Measurements from ENCODE around the gene HYAL2.

HYAL2 gene

DNA sequence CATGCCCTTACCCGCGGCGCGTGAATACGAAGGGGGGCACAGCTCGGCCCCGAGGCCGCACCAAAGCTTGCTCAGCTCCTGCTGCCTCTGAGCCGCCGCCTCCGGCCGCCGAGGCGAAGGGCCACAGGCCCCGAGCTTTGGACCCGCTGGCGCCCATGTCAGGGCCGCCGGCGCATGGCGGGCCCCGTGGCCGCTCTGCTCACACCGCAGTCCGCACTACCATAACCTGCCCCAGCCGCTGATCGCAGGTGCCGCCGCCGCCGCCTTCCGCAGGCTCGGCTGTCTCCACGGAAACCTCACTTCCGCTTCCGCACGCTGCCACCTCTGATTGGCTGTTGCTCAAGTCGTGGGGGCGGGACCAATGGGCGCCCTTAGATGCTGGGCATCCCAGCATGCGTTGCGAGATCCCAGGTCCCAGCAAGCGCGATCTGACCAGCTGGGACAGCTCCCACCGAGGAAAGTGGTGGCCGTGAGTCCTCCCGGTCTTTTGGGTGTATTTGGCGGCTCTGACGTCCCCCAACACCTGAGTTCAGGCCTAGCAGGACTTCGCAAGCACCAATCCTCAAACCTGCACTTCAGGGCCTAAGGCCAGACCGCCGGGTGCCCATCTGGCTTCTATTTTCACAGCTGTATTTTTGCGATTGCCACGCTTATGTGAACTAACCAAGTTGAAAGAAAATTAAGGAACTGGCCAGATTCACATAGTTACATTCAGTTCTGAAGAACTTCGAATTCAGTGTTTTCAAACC lies 5.6 kb upstream of the HYAL2 start, which contains the start of gene TUSC2:
TSS of gene TUSC2 (minus strand) at position 281 of the 749 bp plus-strand sequence. CDS start at position 157, 124 bp downstream.
- Mint-ChIP-seq H3K27ac (peak within 1 kb of the TSS; percentile 89), H3K9me3 (no peaks in the 10 kb centered on the region), H3K4me1 (peaks cover 19% of the 10 kb centered on the region), H3K36me3 (ENCODE audit: low read depth) (peaks cover 20% of the 10 kb centered on the region), H3K4me3 (peak within 1 kb of the TSS; percentile 87), H3K27me3 (no peaks in the 10 kb centered on the region)
- ATAC-seq (peak; percentile 89), DNase-seq (peak; percentile 95)

DNA sequence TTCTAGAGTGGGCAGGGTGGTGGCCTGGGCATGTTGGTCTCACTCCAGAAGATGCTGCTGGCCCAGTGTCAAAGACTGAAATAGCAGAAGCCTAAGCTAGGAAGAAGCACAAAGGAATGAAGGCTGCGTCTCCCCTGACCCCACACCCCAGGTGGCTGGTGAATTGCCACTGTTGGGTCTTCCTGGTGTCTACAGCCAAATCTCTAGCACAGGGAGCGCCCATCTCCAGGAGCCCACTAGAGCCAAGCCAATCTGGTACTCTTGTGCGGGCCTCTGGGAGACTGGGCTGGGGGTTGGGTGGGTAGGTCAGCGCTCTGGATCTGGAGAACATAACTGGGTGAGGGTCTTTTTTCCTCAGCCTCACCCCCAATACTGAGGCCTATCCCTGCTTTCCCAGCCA lies 4.6 kb upstream of the HYAL2 start:
- peak overlapping the region; percentile 69 for H3K27ac Mint-ChIP-seq
- peaks cover 19% of the 10 kb centered on the region for H3K4me1 Mint-ChIP-seq
- peaks cover 15% of the 10 kb centered on the region for H3K36me3 Mint-ChIP-seq (ENCODE audit: low read depth)
- no peak for DNase-seq
- H3K27me3 Mint-ChIP-seq = no peaks in the 10 kb centered on the region
- ATAC-seq = no peak
- H3K9me3 Mint-ChIP-seq = no peaks in the 10 kb centered on the region
- peak overlapping the region; percentile 87 for H3K4me3 Mint-ChIP-seq

- H3K27ac Mint-ChIP-seq = no peak overlapping the region
- peaks cover 19% of the 10 kb centered on the region for H3K4me1 Mint-ChIP-seq
- H3K9me3 Mint-ChIP-seq = no peaks in the 10 kb centered on the region
- H3K4me3 Mint-ChIP-seq = peak overlapping the region; percentile 38
- no peaks in the 10 kb centered on the region for H3K27me3 Mint-ChIP-seq
- H3K36me3 Mint-ChIP-seq (ENCODE audit: low read depth) = peaks cover 12% of the 10 kb centered on the region
- DNase-seq = no peak
- ATAC-seq = no peak
Observed at GRCh38 chr3:50326182-50326541, 3.6 kb upstream of the HYAL2 start.

- no peak for DNase-seq
- Mint-ChIP-seq H3K4me1 (peaks cover 20% of the 10 kb centered on the region), H3K4me3 (no peak overlapping the region), H3K27ac (no peak overlapping the region), H3K27me3 (no peaks in the 10 kb centered on the region), H3K36me3 (ENCODE audit: low read depth) (peaks cover 9% of the 10 kb centered on the region), H3K9me3 (no peaks in the 10 kb centered on the region)
- ATAC-seq = no peak
Observed at GRCh38 chr3:50325497-50326181, 3.1 kb upstream of the HYAL2 start.

DNA sequence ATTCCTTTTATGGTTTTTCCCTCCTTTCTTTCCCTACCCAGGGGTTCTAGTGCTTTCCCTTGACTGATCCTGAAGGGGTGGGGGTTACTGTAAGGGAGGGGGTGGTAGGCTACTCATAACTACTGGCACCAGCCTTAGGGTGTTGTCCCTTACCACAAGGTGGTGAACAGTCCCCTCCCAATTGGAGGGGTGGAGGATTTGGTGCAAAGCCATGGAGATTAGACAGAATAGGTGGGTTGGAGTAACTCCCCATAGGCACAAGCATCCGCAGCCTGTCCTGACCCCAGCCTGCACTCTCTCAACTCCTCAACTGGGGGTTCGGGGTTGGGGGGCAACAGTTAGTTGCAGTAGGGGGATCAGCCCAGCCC lies 2.6 kb upstream of the HYAL2 start:
- Mint-ChIP-seq H3K36me3 (ENCODE audit: low read depth) (peaks cover 4% of the 10 kb centered on the region), H3K4me3 (no peak overlapping the region), H3K27ac (no peak overlapping the region), H3K4me1 (peaks cover 23% of the 10 kb centered on the region), H3K9me3 (no peaks in the 10 kb centered on the region), H3K27me3 (no peaks in the 10 kb centered on the region)
- DNase-seq (no peak), ATAC-seq (no peak)

GRCh38 chr3:50324351-50325112 lies 2.0 kb upstream of the HYAL2 start:
- no peak overlapping the region for H3K4me3 Mint-ChIP-seq

GRCh38 chr3:50323614-50324199 lies 1.2 kb upstream of the HYAL2 start:
- H3K4me1 Mint-ChIP-seq = peaks cover 34% of the 10 kb centered on the region
- no peaks in the 10 kb centered on the region for H3K27me3 Mint-ChIP-seq
- DNase-seq = no peak
- no peak overlapping the region for H3K27ac Mint-ChIP-seq
- H3K4me3 Mint-ChIP-seq = no peak overlapping the region
- H3K36me3 Mint-ChIP-seq (ENCODE audit: low read depth) = no peaks in the 10 kb centered on the region
- no peak for ATAC-seq
- H3K9me3 Mint-ChIP-seq = no peaks in the 10 kb centered on the region

More at GRCh38 chr3:50324351-50325112, 2.0 kb upstream of the HYAL2 start:
- H3K27ac Mint-ChIP-seq = peak overlapping the region; percentile 6
- no peaks in the 10 kb centered on the region for H3K27me3 Mint-ChIP-seq
- ATAC-seq (peak; percentile 29), DNase-seq (peak; percentile 76)
- H3K36me3 Mint-ChIP-seq (ENCODE audit: low read depth) = no peaks in the 10 kb centered on the region
- peaks cover 28% of the 10 kb centered on the region for H3K4me1 Mint-ChIP-seq
- no peaks in the 10 kb centered on the region for H3K9me3 Mint-ChIP-seq

DNA sequence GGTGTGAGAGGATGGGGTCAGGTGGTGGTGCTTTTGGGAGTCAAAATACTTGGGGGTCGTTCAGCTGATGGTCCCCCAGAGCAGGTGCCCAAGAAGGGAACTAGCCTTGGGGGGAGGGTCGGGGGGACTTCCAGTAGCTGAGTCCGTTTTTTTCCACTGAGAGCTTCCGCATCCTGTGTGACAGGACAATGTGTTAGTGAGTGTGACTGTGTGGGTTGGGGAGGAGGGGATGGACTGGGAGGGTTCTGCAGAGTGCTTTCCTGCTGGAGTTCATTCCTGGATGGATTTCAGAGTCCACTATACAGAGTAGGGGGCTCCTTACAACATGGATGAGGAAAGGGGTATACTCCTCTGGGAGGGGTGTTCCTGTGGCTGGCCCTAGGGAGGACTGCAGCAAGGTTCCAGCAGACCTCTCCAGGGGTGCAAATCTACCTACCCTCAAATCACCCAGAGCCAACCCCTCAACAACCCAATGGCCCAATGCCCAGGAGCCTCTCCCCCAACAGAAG lies 601 bp upstream of the HYAL2 start:
- H3K4me3 Mint-ChIP-seq = no peak overlapping the region
- H3K27me3 Mint-ChIP-seq = no peaks in the 10 kb centered on the region

DNA sequence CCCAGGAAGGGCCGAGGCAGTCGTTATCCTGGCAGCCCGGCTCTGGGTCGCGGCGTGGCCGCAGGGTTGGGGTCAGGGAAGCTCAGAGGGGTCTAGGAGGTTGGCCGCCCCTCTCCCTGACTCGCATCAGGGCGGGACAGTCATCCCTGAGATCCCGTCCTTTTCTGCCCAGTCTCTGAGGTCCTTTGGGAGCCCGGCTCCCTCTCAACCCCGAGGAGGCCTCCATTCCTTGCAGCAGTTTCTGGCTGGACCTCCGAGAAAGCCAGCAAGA lies 495 bp downstream of the HYAL2 start:
- H3K4me3 Mint-ChIP-seq = peak overlapping the region; percentile 75
- DNase-seq (no peak), ATAC-seq (no peak)
- H3K27me3 Mint-ChIP-seq = no peaks in the 10 kb centered on the region
- no peaks in the 10 kb centered on the region for H3K9me3 Mint-ChIP-seq
- peaks cover 32% of the 10 kb centered on the region for H3K4me1 Mint-ChIP-seq
- peaks cover 2% of the 10 kb centered on the region for H3K36me3 Mint-ChIP-seq (ENCODE audit: low read depth)
- no peak overlapping the region for H3K27ac Mint-ChIP-seq

More for the DNA sequence above, 601 bp upstream of the HYAL2 start:
- ATAC-seq (no peak), DNase-seq (no peak)
- Mint-ChIP-seq H3K36me3 (ENCODE audit: low read depth) (peaks cover 2% of the 10 kb centered on the region), H3K4me1 (peaks cover 33% of the 10 kb centered on the region), H3K9me3 (no peaks in the 10 kb centered on the region), H3K27ac (no peak overlapping the region)

- Mint-ChIP-seq H3K4me1 (peaks cover 32% of the 10 kb centered on the region), H3K4me3 (peak overlapping the region; percentile 75), H3K36me3 (ENCODE audit: low read depth) (peaks cover 2% of the 10 kb centered on the region), H3K27me3 (no peaks in the 10 kb centered on the region), H3K27ac (peak overlapping the region; percentile 90), H3K9me3 (no peaks in the 10 kb centered on the region)
- DNase-seq = peak; percentile 83
- peak; percentile 73 for ATAC-seq
Observed at GRCh38 chr3:50321336-50322114, 1.0 kb downstream of the HYAL2 start.

- H3K27ac Mint-ChIP-seq = peak overlapping the region; percentile 73
- no peaks in the 10 kb centered on the region for H3K9me3 Mint-ChIP-seq
- ATAC-seq (peak; percentile 48), DNase-seq (peak; percentile 67)
- H3K4me3 Mint-ChIP-seq = peak overlapping the region; percentile 87
- peaks cover 32% of the 10 kb centered on the region for H3K4me1 Mint-ChIP-seq
- H3K36me3 Mint-ChIP-seq (ENCODE audit: low read depth) = peaks cover 5% of the 10 kb centered on the region
- H3K27me3 Mint-ChIP-seq = no peaks in the 10 kb centered on the region
Observed at GRCh38 chr3:50320853-50321335, 1.7 kb downstream of the HYAL2 start.

- peaks cover 5% of the 10 kb centered on the region for H3K36me3 Mint-ChIP-seq (ENCODE audit: low read depth)
- no peak for DNase-seq
- peaks cover 33% of the 10 kb centered on the region for H3K4me1 Mint-ChIP-seq
Observed at GRCh38 chr3:50319894-50320625, 2.5 kb downstream of the HYAL2 start.

GRCh38 chr3:50319181-50319893 lies 3.2 kb downstream of the HYAL2 start:
- ATAC-seq (no peak), DNase-seq (no peak)
- H3K4me1 Mint-ChIP-seq = peaks cover 34% of the 10 kb centered on the region
- H3K27me3 Mint-ChIP-seq = no peaks in the 10 kb centered on the region
- no peak overlapping the region for H3K4me3 Mint-ChIP-seq
- H3K36me3 Mint-ChIP-seq (ENCODE audit: low read depth) = peaks cover 5% of the 10 kb centered on the region
- no peak overlapping the region for H3K27ac Mint-ChIP-seq
- no peaks in the 10 kb centered on the region for H3K9me3 Mint-ChIP-seq

More at GRCh38 chr3:50319894-50320625, 2.5 kb downstream of the HYAL2 start:
- Mint-ChIP-seq H3K9me3 (no peaks in the 10 kb centered on the region), H3K4me3 (peak overlapping the region; percentile 87), H3K27me3 (no peaks in the 10 kb centered on the region), H3K27ac (no peak overlapping the region)
- ATAC-seq = no peak

Measured in activated naive CD8-positive, alpha-beta T cell treated with anti-CD3 and anti-CD28 coated beads, Interleukin-2, amount 50 U/mL, for 24 hours (primary cell).